ENCODE data around the gene EPOP.

EPOP gene

GRCh38 chr17:38672788-38673706 is 1.7 kb downstream of the EPOP start:
- no peak for DNase-seq (ENCODE audit: low read depth)
- no peak overlapping the region for H3K4me3 ChIP-seq (ENCODE audit: low read depth, low read length)
- TF ChIP-seq MYC (IDR thresholded peaks at IDR 0.05; ENCODE audit: low read depth, low read length) (no peak), CTCF (IDR thresholded peaks at IDR 0.05; ENCODE audit: low read depth, low read length) (no peak), POLR2A (IDR thresholded peaks at IDR 0.05; ENCODE audit: extremely low read depth, insufficient read length) (no peak), MAX (IDR thresholded peaks at IDR 0.05; ENCODE audit: low read depth, low read length) (no peak)

- TF ChIP-seq POLR2A (IDR thresholded peaks at IDR 0.05; ENCODE audit: extremely low read depth, insufficient read length) = no peak
- TF ChIP-seq CTCF (IDR thresholded peaks at IDR 0.05; ENCODE audit: low read depth, low read length) = no peak
- no peak for TF ChIP-seq MYC (IDR thresholded peaks at IDR 0.05; ENCODE audit: low read depth, low read length)
- no peak for TF ChIP-seq MAX (IDR thresholded peaks at IDR 0.05; ENCODE audit: low read depth, low read length)
- no peak for DNase-seq (ENCODE audit: low read depth)
- no peak overlapping the region for H3K4me3 ChIP-seq (ENCODE audit: low read depth, low read length)
Measured at GRCh38 chr17:38671939-38672720, 2.6 kb downstream of the EPOP start.

- TF ChIP-seq CTCF (IDR thresholded peaks at IDR 0.05; ENCODE audit: low read depth, low read length) (no peak), MAX (IDR thresholded peaks at IDR 0.05; ENCODE audit: low read depth, low read length) (no peak), MYC (IDR thresholded peaks at IDR 0.05; ENCODE audit: low read depth, low read length) (no peak), POLR2A (IDR thresholded peaks at IDR 0.05; ENCODE audit: extremely low read depth, insufficient read length) (no peak)
- no peak overlapping the region for H3K4me3 ChIP-seq (ENCODE audit: low read depth, low read length)
- DNase-seq (ENCODE audit: low read depth) = no peak
Measured at GRCh38 chr17:38669520-38669919, 5.2 kb downstream of the EPOP start.

- no peak overlapping the region for H3K4me3 ChIP-seq (ENCODE audit: low read depth, low read length)
- no peak for DNase-seq (ENCODE audit: low read depth)
- TF ChIP-seq POLR2A (IDR thresholded peaks at IDR 0.05; ENCODE audit: extremely low read depth, insufficient read length) = no peak
Measured at GRCh38 chr17:38667787-38668122, 7.0 kb downstream of the EPOP start.

- DNase-seq (ENCODE audit: low read depth) = peak; percentile 81
- TF ChIP-seq POLR2A (IDR thresholded peaks at IDR 0.05; ENCODE audit: extremely low read depth, insufficient read length) (no peak), MYC (IDR thresholded peaks at IDR 0.05; ENCODE audit: low read depth, low read length) (0 out of 2 replicates have a peak, but pooled peaks have one; percentile 26), CTCF (IDR thresholded peaks at IDR 0.05; ENCODE audit: low read depth, low read length) (peak; percentile 100), MAX (IDR thresholded peaks at IDR 0.05; ENCODE audit: low read depth, low read length) (peak; percentile 34; the same call in 1 of the 2 replicates)
- H3K4me3 ChIP-seq (ENCODE audit: low read depth, low read length) = no peak overlapping the region
Measured at GRCh38 chr17:38667099-38667786, 7.5 kb downstream of the EPOP start.

Measured in NB4 (cell line).